GM18907 (cell line): ENCODE data around the gene VAMP5.
A peak's percentile ranks its signal among the peaks of the same experiment; 100 is the strongest.

Experiments
- ATAC-seq: cut with Tn5 transposase; IDR thresholded peaks from one replicate; pipeline ENCODE4 v1.9.1; 2021; ENCODE audit warnings: mild to moderate bottlenecking, moderate library complexity; ENCODE audit not compliant: unreplicated experiment

VAMP5 gene

DNA sequence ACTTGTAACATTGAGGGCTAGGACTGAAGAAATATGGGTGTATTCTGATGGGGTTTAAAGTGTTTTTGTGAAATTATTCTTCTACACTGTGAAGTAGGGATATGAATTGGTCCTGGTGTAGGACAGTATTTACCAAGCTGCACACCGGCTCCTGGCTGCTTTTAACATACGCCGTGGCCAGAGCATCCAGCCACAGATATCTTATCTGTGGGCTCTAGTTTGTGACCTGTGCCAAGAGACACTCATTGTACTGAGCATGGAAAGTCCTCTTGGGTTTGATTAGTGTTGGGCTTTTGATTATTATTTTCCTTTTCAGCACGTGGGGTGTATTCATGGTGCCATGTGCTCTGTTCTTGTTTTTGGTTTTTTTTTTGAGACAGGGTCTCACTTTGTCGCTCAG, 39.8 kb downstream of the VAMP5 start:
- ATAC-seq = no peak

DNA sequence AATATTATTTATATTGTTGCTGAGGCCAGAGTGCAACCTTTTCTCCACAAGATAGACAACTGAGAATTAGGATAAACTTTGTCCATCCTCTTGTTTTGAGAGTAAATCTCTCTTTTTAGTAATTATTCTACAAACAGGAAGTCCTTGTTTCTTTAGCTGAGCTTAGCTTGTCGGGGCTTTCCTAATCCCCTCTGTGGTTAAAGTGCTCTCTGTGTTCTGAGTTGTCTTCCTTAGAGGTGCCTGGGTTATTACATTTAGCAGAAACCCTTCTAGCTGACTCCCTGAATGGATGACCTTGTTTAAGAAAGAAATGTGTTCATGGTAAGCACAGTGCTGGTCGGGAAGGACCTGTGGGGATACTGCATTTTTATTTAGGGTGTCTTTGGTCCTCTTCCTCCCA, 44.4 kb downstream of the VAMP5 start:
- peak; percentile 74 for ATAC-seq

DNA sequence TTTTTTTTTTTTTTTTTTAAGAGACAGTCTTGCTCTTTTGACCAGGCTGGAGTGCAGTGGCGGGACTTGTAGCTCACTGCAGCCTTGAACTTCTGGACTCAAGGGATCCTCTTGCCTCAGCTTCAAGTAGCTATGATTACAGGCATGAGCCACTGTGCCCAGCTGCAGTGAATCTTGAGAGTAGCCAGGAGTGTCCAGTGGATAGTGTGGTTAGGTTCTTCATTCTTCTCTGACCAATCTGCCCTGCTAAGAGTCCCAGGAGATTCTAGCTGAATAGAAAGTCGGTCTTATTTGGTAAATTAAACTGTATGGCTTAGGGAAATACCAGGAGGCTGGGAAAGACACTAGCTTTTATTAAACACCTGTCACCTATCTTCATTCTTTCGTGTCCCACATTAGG, 47.1 kb downstream of the VAMP5 start:
- ATAC-seq = no peak

DNA sequence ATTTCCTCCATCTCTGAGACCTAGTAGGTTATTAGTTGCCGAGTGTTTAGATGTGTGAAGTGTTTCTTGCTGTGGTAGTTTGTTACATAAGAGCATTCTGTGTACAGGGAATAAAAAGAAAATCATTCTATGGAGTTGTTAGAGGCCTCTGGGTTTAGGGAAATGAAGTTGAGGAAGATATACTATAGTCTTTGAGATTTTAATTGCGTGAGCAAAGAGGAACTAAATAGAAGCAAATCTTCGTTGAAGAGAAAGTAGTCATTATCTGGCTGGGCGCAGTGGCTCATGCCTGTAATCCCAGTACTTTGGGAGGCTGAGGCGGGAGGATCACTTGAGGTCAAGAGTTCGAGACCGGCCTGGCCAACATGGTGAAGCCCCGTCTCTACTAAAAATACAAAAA, 50.8 kb downstream of the VAMP5 start:
- ATAC-seq = no peak

DNA sequence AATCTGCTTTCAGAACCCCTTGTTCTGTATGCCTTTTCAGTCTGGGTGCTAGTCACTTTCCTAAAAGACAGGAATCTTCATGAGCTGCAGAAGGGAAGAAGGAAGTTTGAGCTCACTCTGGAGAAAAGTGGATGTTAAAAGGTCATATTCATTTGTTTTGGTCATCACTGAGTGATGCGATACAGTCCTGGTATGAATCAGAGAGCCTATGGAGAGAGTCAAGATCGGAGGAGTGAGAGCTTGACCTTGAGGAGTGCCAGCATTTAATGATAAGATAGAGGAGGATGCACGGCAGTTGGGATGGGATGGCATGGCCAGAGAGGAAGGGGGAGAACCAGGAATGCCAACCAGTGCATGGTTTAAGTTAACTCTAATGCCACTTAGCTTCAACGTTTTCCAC, 51.4 kb downstream of the VAMP5 start:
- ATAC-seq = no peak

DNA sequence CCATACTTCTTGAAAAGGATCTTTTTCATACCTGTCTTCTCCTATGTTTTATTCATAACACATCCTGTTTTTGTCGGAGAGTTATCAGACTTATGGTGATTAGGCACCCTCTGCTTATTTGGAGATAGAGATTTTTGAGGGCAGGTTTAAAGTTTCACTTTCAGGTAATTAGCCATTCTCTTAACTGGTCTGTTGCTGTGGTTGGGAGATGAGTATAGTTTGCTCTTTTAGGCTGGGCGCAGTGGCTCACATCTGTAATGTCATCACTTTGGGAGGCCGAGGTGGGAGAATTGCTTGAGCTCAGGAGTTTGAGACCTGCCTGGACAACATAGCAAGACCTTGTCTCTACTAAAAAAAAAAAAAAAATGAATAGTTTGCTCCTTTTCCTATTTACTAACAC, 58.5 kb downstream of the VAMP5 start:
- ATAC-seq = peak; percentile 75
